Testis (tissue), 3 donors: ENCODE results near the gene RAD9B. TPM values are rescaled to one million over a fixed set of nuclear protein-coding genes. Genes with fewer than 3 reads are reported as not detected.
A peak's percentile ranks its signal among the peaks of the same experiment; 100 is the strongest.

Experiments used
- DNase-seq: peaks from one replicate; pipeline ENCODE4 v3.0.0-alpha.2; 2019
- H3K27ac ChIP-seq, 2 donors: fragments of 200-600 bp; sonication (generic); one replicate each; pipeline ENCODE4 v1.5.1; 2019
- H3K27me3 ChIP-seq: fragments of 200-600 bp; sonication (generic); one replicate; pipeline ENCODE4 v1.5.1; 2019
- H3K36me3 ChIP-seq: fragments of 200-600 bp; sonication (generic); one replicate; pipeline ENCODE4 v1.5.1; 2017; ENCODE audit warnings: low read depth; ENCODE audit errors: missing control alignments
- H3K4me1 ChIP-seq: fragments of 200-600 bp; sonication (generic); one replicate; pipeline ENCODE4 v1.5.1; 2019
- H3K4me3 ChIP-seq, 2 donors: fragments of 200-600 bp; sonication (generic); one replicate each; pipeline ENCODE4 v1.5.1; 2017 to 2019
- H3K9me3 ChIP-seq: fragments of 200-600 bp; sonication (generic); one replicate; pipeline ENCODE4 v1.5.1; 2017
- POLR2A ChIP-seq: fragments of 450-650 bp; IDR thresholded peaks from one replicate; pipeline ENCODE4 v1.6.1; 2017; ENCODE audit warnings: antibody characterized with exemption, mild to moderate bottlenecking, moderate library complexity
- WGBS, 2 donors: methylation state at CpG; one replicate each; pipeline ENCODE4 v1.1.5; 2018; 5-methylcytosine and 5-hydroxymethylcytosine counted together
- intact Hi-C: fragments of 100-400 bp; cut with DNase I; formaldehyde crosslinking; loops from one replicate; pipeline ENCODE4 v1.15.1; 2023; ENCODE audit warnings: low total_unique reads
- polyA plus RNA-seq: library from polyadenylated mRNA; stranded (reverse); fragments of 350-450 nt; fragmentation: Illumina TruSeq; extraction: RNeasy Lipid Tissue Mini Kit (QIAGEN cat#74804); gene quantifications from one replicate; pipeline ENCODE4 v1.2.3, GENCODE V29; 2014; ENCODE audit warnings: low read depth, low replicate concordance; ENCODE audit not compliant: insufficient read depth
- total RNA-seq, 2 donors: library from RNA; depleted of rRNA; stranded (reverse); fragments of >200 nt; gene quantifications; one replicate each; pipeline ENCODE4 v1.2.3, GENCODE V29; 2016
- TF ChIP-seq, protein P1 (sequence below), 3 experiments: fragments of 450-650 bp in 2 of 3; fragments of 200-600 bp in 1 of 3; sonication (generic) in 1 of 3; IDR thresholded peaks; one replicate each; pipeline ENCODE4 v1.5.1; 2016 to 2019; ENCODE audit warnings: antibody characterized with exemption in 3 of 3, mild to moderate bottlenecking in 2 of 3, moderate library complexity in 1 of 3

RAD9B gene
- total and polyA plus RNA-seq, 3 donors from 2014 or later: 12.8 to 29.1 (median 21.8) TPM

DNA sequence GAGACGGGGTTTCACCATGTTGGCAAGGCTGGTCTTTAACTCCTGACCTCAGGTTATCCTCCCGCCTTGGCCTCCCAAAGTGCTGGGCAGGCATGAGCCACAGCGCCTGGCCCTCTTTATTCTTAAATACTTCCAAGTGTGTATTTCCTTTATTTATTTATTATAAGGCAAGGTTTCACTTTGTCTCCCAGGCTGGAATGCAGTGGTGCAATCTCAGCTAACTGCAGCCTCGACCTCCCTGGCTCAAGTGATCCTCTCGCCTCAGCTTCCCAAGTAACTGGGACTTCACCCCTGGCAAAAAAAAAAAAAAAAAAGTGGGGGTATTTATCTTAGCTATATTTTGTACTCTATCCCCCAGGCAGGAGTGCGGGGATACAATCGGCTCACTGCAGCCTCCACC lies 26.7 kb upstream of the RAD9B start:
- no peak overlapping the region for H3K4me3 ChIP-seq
- no peak for DNase-seq
- no peaks in the 10 kb centered on the region for H3K36me3 ChIP-seq
- TF ChIP-seq, protein P1, sequence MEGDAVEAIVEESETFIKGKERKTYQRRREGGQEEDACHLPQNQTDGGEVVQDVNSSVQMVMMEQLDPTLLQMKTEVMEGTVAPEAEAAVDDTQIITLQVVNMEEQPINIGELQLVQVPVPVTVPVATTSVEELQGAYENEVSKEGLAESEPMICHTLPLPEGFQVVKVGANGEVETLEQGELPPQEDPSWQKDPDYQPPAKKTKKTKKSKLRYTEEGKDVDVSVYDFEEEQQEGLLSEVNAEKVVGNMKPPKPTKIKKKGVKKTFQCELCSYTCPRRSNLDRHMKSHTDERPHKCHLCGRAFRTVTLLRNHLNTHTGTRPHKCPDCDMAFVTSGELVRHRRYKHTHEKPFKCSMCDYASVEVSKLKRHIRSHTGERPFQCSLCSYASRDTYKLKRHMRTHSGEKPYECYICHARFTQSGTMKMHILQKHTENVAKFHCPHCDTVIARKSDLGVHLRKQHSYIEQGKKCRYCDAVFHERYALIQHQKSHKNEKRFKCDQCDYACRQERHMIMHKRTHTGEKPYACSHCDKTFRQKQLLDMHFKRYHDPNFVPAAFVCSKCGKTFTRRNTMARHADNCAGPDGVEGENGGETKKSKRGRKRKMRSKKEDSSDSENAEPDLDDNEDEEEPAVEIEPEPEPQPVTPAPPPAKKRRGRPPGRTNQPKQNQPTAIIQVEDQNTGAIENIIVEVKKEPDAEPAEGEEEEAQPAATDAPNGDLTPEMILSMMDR (IDR thresholded peaks at IDR 0.05): no peak
- intact Hi-C loops: no loop called here
- no peaks in the 10 kb centered on the region for H3K9me3 ChIP-seq
- H3K27me3 ChIP-seq: no peaks in the 10 kb centered on the region
- 87 to 98% methylated on average over 7 of the region's 7 CpGs for WGBS, 2 donors
- H3K4me1 ChIP-seq: no peaks in the 10 kb centered on the region
- no peak overlapping the region for H3K27ac ChIP-seq

GRCh38 chr12:110498984-110499706 lies 3.0 kb upstream of the RAD9B start:
- H3K27ac ChIP-seq: no peak overlapping the region
- TF ChIP-seq, protein P1 (IDR thresholded peaks at IDR 0.05): no peak
- no peak for TF ChIP-seq POLR2A
- intact Hi-C loops: no loop called here
- no peak for DNase-seq
- H3K4me3 ChIP-seq: no peak overlapping the region
- WGBS, 2 donors: 61 to 72% methylated on average over 4 of the region's 4 CpGs
- H3K4me1 ChIP-seq: no peaks in the 10 kb centered on the region
- no peaks in the 10 kb centered on the region for H3K36me3 ChIP-seq
- H3K9me3 ChIP-seq: no peaks in the 10 kb centered on the region
- no peaks in the 10 kb centered on the region for H3K27me3 ChIP-seq

DNA sequence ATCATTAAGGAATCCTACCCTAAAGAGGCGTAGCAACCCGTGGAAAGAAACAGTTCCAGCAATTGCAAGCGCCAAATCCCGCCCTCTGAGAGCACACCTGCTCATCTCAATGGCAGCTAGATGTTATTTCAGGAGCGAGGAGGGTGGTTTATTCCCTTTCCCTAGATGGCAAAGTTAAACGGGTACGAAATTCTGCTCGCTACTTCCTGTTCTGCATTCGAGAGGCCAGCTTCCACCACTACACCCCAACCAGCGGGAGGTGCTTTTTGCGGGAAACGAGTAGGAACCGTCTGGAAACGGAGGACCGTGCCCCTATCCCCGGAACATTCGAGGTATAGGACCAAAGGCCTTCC lies 756 bp upstream of the RAD9B start:
- no peaks in the 10 kb centered on the region for H3K9me3 ChIP-seq
- no peaks in the 10 kb centered on the region for H3K27me3 ChIP-seq
- peak overlapping the region; percentile 86 to 90 for H3K4me3 ChIP-seq
- no peaks in the 10 kb centered on the region for H3K4me1 ChIP-seq
- no peak for TF ChIP-seq POLR2A
- TF ChIP-seq, protein P1 (IDR thresholded peaks at IDR 0.05): no peak
- no peaks in the 10 kb centered on the region for H3K36me3 ChIP-seq
- intact Hi-C loops: no loop called here
- peak; percentile 52 for DNase-seq
- peak overlapping the region; percentile 76 to 85 for H3K27ac ChIP-seq
- 0 to 1% methylated on average over 8 to 17 of the region's 17 CpGs for WGBS, 2 donors

GRCh38 chr12:110503432-110503831 lies 1.3 kb downstream of the RAD9B start:
- no peaks in the 10 kb centered on the region for H3K36me3 ChIP-seq
- H3K27ac ChIP-seq: no peak overlapping the region
- H3K4me1 ChIP-seq: no peaks in the 10 kb centered on the region
- 53 to 62% methylated on average over 1 of the region's 1 CpG for WGBS, 2 donors
- H3K4me3 ChIP-seq: no peak overlapping the region
- DNase-seq: no peak
- intact Hi-C loops: no loop called here
- H3K9me3 ChIP-seq: no peaks in the 10 kb centered on the region
- TF ChIP-seq, protein P1 (IDR thresholded peaks at IDR 0.05): no peak
- TF ChIP-seq POLR2A: no peak
- no peaks in the 10 kb centered on the region for H3K27me3 ChIP-seq

GRCh38 chr12:110505332-110505731 lies 3.2 kb downstream of the RAD9B start:
- Histone ChIP-seq H3K4me3 (no peak overlapping the region), H3K4me1 (no peaks in the 10 kb centered on the region), H3K27ac (no peak overlapping the region), H3K27me3 (no peaks in the 10 kb centered on the region), H3K9me3 (no peaks in the 10 kb centered on the region), H3K36me3 (no peaks in the 10 kb centered on the region)
- 80 to 82% methylated on average over 3 of the region's 3 CpGs for WGBS, 2 donors
- no peak for DNase-seq
- no peak for TF ChIP-seq POLR2A
- TF ChIP-seq, protein P1 (IDR thresholded peaks at IDR 0.05): no peak
- intact Hi-C loops: no loop called here
